Suprapubic skin (tissue), 4 donors: ENCODE data around the gene CCDC102B. TPM values are rescaled to one million over a fixed set of nuclear protein-coding genes. Genes with fewer than 3 reads are reported as not detected.
"Not testable (repeated sequence)": the region's sequence is repeated elsewhere in the genome, so short reads cannot be mapped to it uniquely, and the experiment has no call there.

Experiments
- DNase-seq, 2 donors: peaks; one replicate each; pipeline ENCODE4 v3.0.0-alpha.2; 2019; ENCODE audit warnings: low spot score in 2 of 2
- H3K27ac ChIP-seq: fragments of 200-600 bp; sonication (generic); one replicate; pipeline ENCODE4 v1.5.1; 2019
- H3K27me3 ChIP-seq: fragments of 200-600 bp; sonication (generic); one replicate; pipeline ENCODE4 v1.5.1; 2019
- H3K36me3 ChIP-seq: fragments of 200-600 bp; sonication (generic); one replicate; pipeline ENCODE4 v1.5.1; 2019
- H3K4me1 ChIP-seq: fragments of 200-600 bp; sonication (generic); one replicate; pipeline ENCODE4 v1.5.1; 2019
- H3K4me3 ChIP-seq: fragments of 200-600 bp; sonication (generic); one replicate; pipeline ENCODE4 v1.5.1; 2019; ENCODE audit warnings: mild to moderate bottlenecking
- H3K9me3 ChIP-seq: fragments of 200-600 bp; sonication (generic); one replicate; pipeline ENCODE4 v1.5.1; 2019
- CTCF ChIP-seq, 2 donors: fragments of 200-600 bp in 1 of 2; fragments of 450-650 bp in 1 of 2; sonication (generic) in 1 of 2; IDR thresholded peaks; one replicate each; pipeline ENCODE4 v1.5.1; 2016 to 2019; ENCODE audit warnings: antibody characterized with exemption in 2 of 2, mild to moderate bottlenecking in 1 of 2, moderate library complexity in 1 of 2
- EP300 ChIP-seq: sonication (generic); formaldehyde crosslinking; IDR thresholded peaks from one replicate; pipeline ENCODE4 v1.6.1; 2017; ENCODE audit warnings: antibody characterized with exemption
- POLR2A ChIP-seq, 2 donors: fragments of 450-650 bp; IDR thresholded peaks; one replicate each; pipeline ENCODE4 v1.6.1; 2017; ENCODE audit warnings: antibody characterized with exemption in 2 of 2, mild to moderate bottlenecking in 2 of 2, moderate library complexity in 2 of 2
- POLR2AphosphoS5 ChIP-seq, 3 donors: sonication (generic); formaldehyde crosslinking; IDR thresholded peaks; one replicate each; pipeline ENCODE4 v1.6.1; 2017; ENCODE audit warnings: antibody characterized with exemption in 3 of 3
- WGBS: methylation state at CpG from one replicate; pipeline ENCODE4 v1.1.5; 2018; 5-methylcytosine and 5-hydroxymethylcytosine counted together
- total RNA-seq, 4 donors: library from RNA; depleted of rRNA; stranded (reverse); fragments of >200 nt; gene quantifications; one replicate each; pipeline ENCODE4 v1.1.0, GENCODE V29; 2016

CCDC102B gene
- total RNA-seq, 4 donors from 2014 or later: 1.6 to 4.1 (median 2.7) TPM; not detected in 1

GRCh38 chr18:68783506-68783905, 14.4 kb upstream of the CCDC102B start:
- Histone ChIP-seq H3K4me3 (no peak overlapping the region), H3K36me3 (no peaks in the 10 kb centered on the region), H3K4me1 (no peaks in the 10 kb centered on the region), H3K9me3 (no peaks in the 10 kb centered on the region), H3K27ac (no peak overlapping the region), H3K27me3 (no peaks in the 10 kb centered on the region)
- no peak for DNase-seq
- WGBS: 82% methylated on average over 1 of the region's 1 CpG
- no peak for TF ChIP-seq EP300
- TF ChIP-seq POLR2AphosphoS5 (IDR thresholded peaks at IDR 0.05): no peak
- no peak for TF ChIP-seq CTCF (IDR thresholded peaks at IDR 0.05)
- TF ChIP-seq POLR2A (IDR thresholded peaks at IDR 0.05): no peak

GRCh38 chr18:68784071-68784470, 13.8 kb upstream of the CCDC102B start:
- TF ChIP-seq EP300: no peak
- TF ChIP-seq CTCF (IDR thresholded peaks at IDR 0.05): no peak
- no peak for TF ChIP-seq POLR2AphosphoS5 (IDR thresholded peaks at IDR 0.05)
- no peak for TF ChIP-seq POLR2A (IDR thresholded peaks at IDR 0.05)
- Histone ChIP-seq H3K27ac (no peak overlapping the region), H3K4me3 (no peak overlapping the region), H3K9me3 (no peaks in the 10 kb centered on the region), H3K36me3 (no peaks in the 10 kb centered on the region), H3K27me3 (no peaks in the 10 kb centered on the region), H3K4me1 (no peaks in the 10 kb centered on the region)
- WGBS: 81% methylated on average over 3 of the region's 3 CpGs
- no peak for DNase-seq

- H3K9me3 ChIP-seq, H3K27ac ChIP-seq, H3K36me3 ChIP-seq, H3K4me3 ChIP-seq, H3K4me1 ChIP-seq, DNase-seq, H3K27me3 ChIP-seq: not testable (repeated sequence)
- WGBS: 93% methylated on average over 6 of the region's 22 CpGs
Observed at GRCh38 chr18:68790290-68790689, 7.6 kb upstream of the CCDC102B start.

GRCh38 chr18:68791801-68792200, 6.1 kb upstream of the CCDC102B start:
- TF ChIP-seq POLR2A (IDR thresholded peaks at IDR 0.05) (no peak), POLR2AphosphoS5 (IDR thresholded peaks at IDR 0.05) (no peak), CTCF (IDR thresholded peaks at IDR 0.05) (no peak), EP300 (no peak)
- 80% methylated on average over 2 of the region's 2 CpGs for WGBS
- H3K4me1 ChIP-seq: no peaks in the 10 kb centered on the region
- H3K4me3 ChIP-seq: no peak overlapping the region
- no peak for DNase-seq
- no peaks in the 10 kb centered on the region for H3K9me3 ChIP-seq
- no peak overlapping the region for H3K27ac ChIP-seq
- H3K36me3 ChIP-seq: no peaks in the 10 kb centered on the region
- no peaks in the 10 kb centered on the region for H3K27me3 ChIP-seq

- no peak for TF ChIP-seq POLR2A (IDR thresholded peaks at IDR 0.05)
- TF ChIP-seq POLR2AphosphoS5 (IDR thresholded peaks at IDR 0.05): no peak
- TF ChIP-seq CTCF (IDR thresholded peaks at IDR 0.05): no peak
- TF ChIP-seq EP300: no peak
- Histone ChIP-seq H3K4me1 (no peaks in the 10 kb centered on the region), H3K36me3 (no peaks in the 10 kb centered on the region), H3K27ac (no peak overlapping the region), H3K9me3 (no peaks in the 10 kb centered on the region), H3K4me3 (no peak overlapping the region), H3K27me3 (no peaks in the 10 kb centered on the region)
- no peak for DNase-seq
Observed at GRCh38 chr18:68793951-68794350, 3.9 kb upstream of the CCDC102B start.

- no peak for DNase-seq
- TF ChIP-seq POLR2AphosphoS5 (IDR thresholded peaks at IDR 0.05): no peak
- no peak for TF ChIP-seq CTCF (IDR thresholded peaks at IDR 0.05)
- no peak for TF ChIP-seq EP300
- no peak for TF ChIP-seq POLR2A (IDR thresholded peaks at IDR 0.05)
- 64% methylated on average over 7 of the region's 7 CpGs for WGBS
Observed at GRCh38 chr18:68796936-68797690, 767 bp upstream of the CCDC102B start.

More at GRCh38 chr18:68796936-68797690, 767 bp upstream of the CCDC102B start:
- Histone ChIP-seq H3K9me3 (no peaks in the 10 kb centered on the region), H3K27me3 (no peaks in the 10 kb centered on the region), H3K27ac (no peak overlapping the region), H3K4me3 (no peak overlapping the region), H3K4me1 (no peaks in the 10 kb centered on the region), H3K36me3 (no peaks in the 10 kb centered on the region)
